ENCODE results near the gene PGAM2.

The PGAM2 gene

DNA sequence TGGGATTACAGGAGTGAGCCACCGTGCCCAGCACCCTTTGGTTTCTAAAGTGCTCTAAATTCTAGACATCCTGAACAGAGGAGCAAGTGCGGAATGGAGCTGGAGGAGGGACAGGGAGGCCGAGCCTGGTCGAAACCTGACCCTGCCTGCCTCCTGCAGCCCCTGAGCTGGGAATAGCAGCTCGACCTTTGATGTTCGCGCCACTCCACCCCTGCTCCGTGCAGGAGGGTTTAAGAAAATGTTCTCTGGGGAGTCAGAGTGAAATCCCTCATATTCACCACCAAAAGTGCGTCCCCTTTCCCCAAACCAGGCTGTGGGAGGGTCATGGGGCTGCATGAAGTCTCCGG lies 1.8 kb downstream of the PGAM2 start:
- Histone ChIP-seq H3K27me3 (ENCODE audit: control insufficient read depth in 1 of 2, insufficient read depth in 2 of 2, low read length in 2 of 2) (no peaks in the 10 kb centered on the region), H3K36me3 (ENCODE audit: control insufficient read depth in 2 of 2, insufficient read depth in 2 of 2, low read length in 2 of 2) (peaks cover 18 to 35% of the 10 kb centered on the region in 2 donors), H3K4me1 (ENCODE audit: control insufficient read depth, insufficient read depth, low read length) (peaks cover 33% of the 10 kb centered on the region), H3K27ac (ENCODE audit: low read length) (no peak overlapping the region), H3K9ac (ENCODE audit: low read length in 2 of 2) (no peak overlapping the region), H3K9me3 (ENCODE audit: control insufficient read depth in 2 of 2, low read length in 2 of 2) (no peaks in the 10 kb centered on the region), H3K4me3 (ENCODE audit: low read length in 2 of 2) (no peak overlapping the region)

DNA sequence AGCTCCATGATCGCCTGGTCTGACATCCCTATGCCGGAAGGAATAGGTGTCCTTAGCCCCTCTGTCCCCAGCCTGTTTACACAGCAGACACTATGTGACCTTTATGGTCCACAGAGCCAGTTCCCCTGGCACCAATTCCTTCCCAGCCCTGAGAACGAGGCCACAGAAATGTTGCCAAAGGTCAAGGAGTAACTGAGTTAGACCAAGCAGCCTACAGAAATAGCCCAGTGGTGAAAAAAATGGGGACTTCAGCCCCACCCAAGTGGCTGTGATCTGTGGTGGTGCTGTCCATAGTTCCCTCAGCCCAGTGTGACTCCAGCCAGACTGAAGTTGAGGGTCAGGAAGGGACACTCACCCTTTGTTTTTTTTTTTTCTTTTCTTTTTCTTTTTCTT lies 2.5 kb downstream of the PGAM2 start:
- H3K36me3 ChIP-seq (ENCODE audit: control insufficient read depth in 2 of 2, insufficient read depth in 2 of 2, low read length in 2 of 2) = peaks cover 24 to 41% of the 10 kb centered on the region in 2 donors
- no peaks in the 10 kb centered on the region for H3K9me3 ChIP-seq (ENCODE audit: control insufficient read depth in 2 of 2, low read length in 2 of 2)
- H3K27ac ChIP-seq (ENCODE audit: low read length) = no peak overlapping the region
- no peak overlapping the region for H3K9ac ChIP-seq (ENCODE audit: low read length in 2 of 2)
- H3K4me1 ChIP-seq (ENCODE audit: control insufficient read depth, insufficient read depth, low read length) = peaks cover 31% of the 10 kb centered on the region
- H3K27me3 ChIP-seq (ENCODE audit: control insufficient read depth in 1 of 2, insufficient read depth in 2 of 2, low read length in 2 of 2) = no peaks in the 10 kb centered on the region
- no peak overlapping the region for H3K4me3 ChIP-seq (ENCODE audit: low read length in 2 of 2)

DNA sequence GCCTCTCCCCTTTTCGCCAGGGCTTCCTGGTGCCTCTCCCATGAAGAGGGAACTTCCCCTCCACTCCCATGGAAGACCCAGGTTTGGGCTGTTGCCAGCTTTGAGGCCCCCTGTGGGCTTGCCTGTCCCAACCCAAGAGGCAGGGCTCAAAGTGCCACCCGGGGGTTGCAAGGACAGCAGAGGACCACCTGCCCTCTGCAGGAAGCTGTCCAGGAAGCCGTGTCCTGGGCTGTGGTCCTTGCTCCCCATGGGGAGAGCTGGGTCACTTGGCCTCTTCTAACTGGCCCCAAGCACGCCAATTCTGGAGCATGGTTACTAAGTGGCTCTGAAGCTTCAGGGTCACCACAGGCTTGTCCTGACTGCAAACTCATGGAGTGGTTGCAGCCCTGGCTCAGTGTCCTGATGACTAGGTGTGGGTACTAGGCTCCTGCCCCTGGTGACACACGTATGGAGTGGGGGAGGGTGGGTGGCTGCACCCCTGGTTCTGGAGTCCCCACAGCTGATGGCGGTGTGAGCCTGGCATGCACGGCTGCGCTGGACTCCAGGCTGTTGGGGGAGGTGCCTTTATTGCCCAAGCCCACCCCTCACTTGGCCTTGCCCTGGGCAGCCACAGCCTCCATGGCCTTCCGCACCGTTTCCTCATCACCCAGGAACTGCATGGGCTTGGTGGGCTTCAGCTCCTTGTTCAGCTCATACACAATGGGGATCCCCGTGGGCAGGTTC lies 3.0 kb downstream of the PGAM2 start:
- H3K4me3 ChIP-seq (ENCODE audit: low read length in 2 of 2) = no peak overlapping the region
- no peak overlapping the region for H3K9ac ChIP-seq (ENCODE audit: low read length in 2 of 2)
- no peaks in the 10 kb centered on the region for H3K27me3 ChIP-seq (ENCODE audit: control insufficient read depth in 1 of 2, insufficient read depth in 2 of 2, low read length in 2 of 2)
- no peak overlapping the region for H3K27ac ChIP-seq (ENCODE audit: low read length)
- peaks cover 28% of the 10 kb centered on the region for H3K4me1 ChIP-seq (ENCODE audit: control insufficient read depth, insufficient read depth, low read length)
- peaks cover 30 to 46% of the 10 kb centered on the region in 2 donors for H3K36me3 ChIP-seq (ENCODE audit: control insufficient read depth in 2 of 2, insufficient read depth in 2 of 2, low read length in 2 of 2)
- no peaks in the 10 kb centered on the region for H3K9me3 ChIP-seq (ENCODE audit: control insufficient read depth in 2 of 2, low read length in 2 of 2)

DNA sequence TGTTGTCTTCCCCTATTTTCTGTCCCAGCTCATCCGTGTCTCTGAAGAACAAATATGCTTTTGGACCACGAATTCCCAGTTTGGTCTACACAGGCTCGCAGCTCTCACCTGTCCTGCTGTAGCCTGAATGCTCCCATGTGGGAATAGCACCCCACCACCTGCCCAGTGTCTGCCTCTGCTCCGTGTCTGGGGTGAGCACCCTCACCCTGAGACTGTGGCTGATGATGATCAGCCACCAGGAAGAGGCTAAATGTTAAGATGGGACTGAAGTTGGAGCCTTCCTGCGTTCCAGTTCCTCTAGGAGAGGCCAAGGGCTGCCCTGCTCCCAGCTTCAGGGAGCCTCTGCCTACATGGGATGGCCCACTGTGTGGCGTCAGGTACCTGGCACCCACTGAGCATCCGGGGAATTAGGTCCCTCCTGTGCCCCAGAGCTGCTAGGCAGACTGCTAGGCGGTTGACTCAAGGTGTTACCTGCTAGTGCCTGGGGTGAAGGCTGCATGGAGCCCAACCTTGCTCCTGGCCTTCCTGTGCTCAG lies 3.7 kb downstream of the PGAM2 start:
- Histone ChIP-seq H3K9ac (ENCODE audit: low read length in 2 of 2) (no peak overlapping the region), H3K4me1 (ENCODE audit: control insufficient read depth, insufficient read depth, low read length) (peaks cover 27% of the 10 kb centered on the region), H3K9me3 (ENCODE audit: control insufficient read depth in 2 of 2, low read length in 2 of 2) (no peaks in the 10 kb centered on the region), H3K27me3 (ENCODE audit: control insufficient read depth in 1 of 2, insufficient read depth in 2 of 2, low read length in 2 of 2) (no peaks in the 10 kb centered on the region), H3K36me3 (ENCODE audit: control insufficient read depth in 2 of 2, insufficient read depth in 2 of 2, low read length in 2 of 2) (peaks cover 36 to 53% of the 10 kb centered on the region in 2 donors), H3K27ac (ENCODE audit: low read length) (no peak overlapping the region), H3K4me3 (ENCODE audit: low read length in 2 of 2) (no peak overlapping the region)

DNA sequence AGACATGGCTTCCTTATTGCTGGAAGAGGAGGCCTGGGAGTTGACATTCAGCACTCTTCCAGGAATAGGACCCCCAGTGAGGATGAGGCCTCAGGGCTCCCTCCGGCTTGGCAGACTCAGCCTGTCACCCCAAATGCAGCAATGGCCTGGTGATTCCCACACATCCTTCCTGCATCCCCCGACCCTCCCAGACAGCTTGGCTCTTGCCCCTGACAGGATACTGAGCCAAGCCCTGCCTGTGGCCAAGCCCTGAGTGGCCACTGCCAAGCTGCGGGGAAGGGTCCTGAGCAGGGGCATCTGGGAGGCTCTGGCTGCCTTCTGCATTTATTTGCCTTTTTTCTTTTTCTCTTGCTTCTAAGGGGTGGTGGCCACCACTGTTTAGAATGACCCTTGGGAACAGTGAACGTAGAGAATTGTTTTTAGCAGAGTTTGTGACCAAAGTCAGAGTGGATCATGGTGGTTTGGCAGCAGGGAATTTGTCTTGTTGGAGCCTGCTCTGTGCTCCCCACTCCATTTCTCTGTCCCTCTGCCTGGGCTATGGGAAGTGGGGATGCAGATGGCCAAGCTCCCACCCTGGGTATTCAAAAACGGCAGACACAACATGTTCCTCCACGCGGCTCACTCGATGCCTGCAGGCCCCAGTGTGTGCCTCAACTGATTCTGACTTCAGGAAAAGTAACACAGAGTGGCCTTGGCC lies 4.3 kb downstream of the PGAM2 start:
- no peaks in the 10 kb centered on the region for H3K9me3 ChIP-seq (ENCODE audit: control insufficient read depth in 2 of 2, low read length in 2 of 2)
- H3K4me3 ChIP-seq (ENCODE audit: low read length in 2 of 2) = no peak overlapping the region
- H3K27ac ChIP-seq (ENCODE audit: low read length) = no peak overlapping the region
- H3K27me3 ChIP-seq (ENCODE audit: control insufficient read depth in 1 of 2, insufficient read depth in 2 of 2, low read length in 2 of 2) = no peaks in the 10 kb centered on the region
- peaks cover 43 to 58% of the 10 kb centered on the region in 2 donors for H3K36me3 ChIP-seq (ENCODE audit: control insufficient read depth in 2 of 2, insufficient read depth in 2 of 2, low read length in 2 of 2)
- H3K9ac ChIP-seq (ENCODE audit: low read length in 2 of 2) = no peak overlapping the region
- peaks cover 22% of the 10 kb centered on the region for H3K4me1 ChIP-seq (ENCODE audit: control insufficient read depth, insufficient read depth, low read length)

DNA sequence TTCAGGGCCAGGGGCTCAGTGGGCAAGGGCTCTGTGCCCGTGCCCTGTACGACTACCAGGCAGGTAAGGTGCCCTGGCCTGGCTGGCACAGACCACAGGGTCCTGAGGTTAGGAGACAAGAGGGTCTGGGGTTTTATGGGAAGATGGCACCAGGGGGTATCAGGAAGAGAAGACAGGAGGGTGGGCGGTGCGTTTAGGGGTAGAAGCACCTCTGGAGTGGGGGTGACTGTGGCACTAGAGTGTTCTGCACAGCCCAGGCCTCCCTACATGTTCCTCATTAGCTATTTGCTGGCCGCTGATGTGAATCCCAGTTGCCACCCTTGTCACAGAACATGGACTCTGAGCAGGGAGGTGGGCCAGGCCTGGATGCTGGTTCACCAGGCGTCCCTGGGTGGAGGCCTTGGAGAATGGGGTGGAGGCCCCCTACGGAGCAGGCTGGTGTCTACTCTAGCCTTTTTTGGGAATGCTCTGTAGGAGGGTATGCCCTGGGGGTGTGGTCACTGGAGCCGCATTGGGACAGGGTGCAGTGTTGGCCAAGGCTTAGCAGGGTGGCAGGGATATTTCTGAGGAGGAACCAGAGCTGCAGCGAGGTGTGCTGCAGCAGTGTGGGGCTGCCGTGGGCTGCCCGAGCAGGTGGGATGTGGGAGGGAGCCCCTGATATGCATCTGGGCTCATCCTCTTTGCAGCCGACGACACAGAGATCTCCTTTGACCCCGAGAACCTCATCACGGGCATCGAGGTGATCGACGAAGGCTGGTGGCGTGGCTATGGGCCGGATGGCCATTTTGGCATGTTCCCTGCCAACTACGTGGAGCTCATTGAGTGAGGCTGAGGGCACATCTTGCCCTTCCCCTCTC lies 5.0 kb downstream of the PGAM2 start:
- no peaks in the 10 kb centered on the region for H3K27me3 ChIP-seq (ENCODE audit: control insufficient read depth in 1 of 2, insufficient read depth in 2 of 2, low read length in 2 of 2)
- H3K4me1 ChIP-seq (ENCODE audit: control insufficient read depth, insufficient read depth, low read length) = peaks cover 15% of the 10 kb centered on the region

DNA sequence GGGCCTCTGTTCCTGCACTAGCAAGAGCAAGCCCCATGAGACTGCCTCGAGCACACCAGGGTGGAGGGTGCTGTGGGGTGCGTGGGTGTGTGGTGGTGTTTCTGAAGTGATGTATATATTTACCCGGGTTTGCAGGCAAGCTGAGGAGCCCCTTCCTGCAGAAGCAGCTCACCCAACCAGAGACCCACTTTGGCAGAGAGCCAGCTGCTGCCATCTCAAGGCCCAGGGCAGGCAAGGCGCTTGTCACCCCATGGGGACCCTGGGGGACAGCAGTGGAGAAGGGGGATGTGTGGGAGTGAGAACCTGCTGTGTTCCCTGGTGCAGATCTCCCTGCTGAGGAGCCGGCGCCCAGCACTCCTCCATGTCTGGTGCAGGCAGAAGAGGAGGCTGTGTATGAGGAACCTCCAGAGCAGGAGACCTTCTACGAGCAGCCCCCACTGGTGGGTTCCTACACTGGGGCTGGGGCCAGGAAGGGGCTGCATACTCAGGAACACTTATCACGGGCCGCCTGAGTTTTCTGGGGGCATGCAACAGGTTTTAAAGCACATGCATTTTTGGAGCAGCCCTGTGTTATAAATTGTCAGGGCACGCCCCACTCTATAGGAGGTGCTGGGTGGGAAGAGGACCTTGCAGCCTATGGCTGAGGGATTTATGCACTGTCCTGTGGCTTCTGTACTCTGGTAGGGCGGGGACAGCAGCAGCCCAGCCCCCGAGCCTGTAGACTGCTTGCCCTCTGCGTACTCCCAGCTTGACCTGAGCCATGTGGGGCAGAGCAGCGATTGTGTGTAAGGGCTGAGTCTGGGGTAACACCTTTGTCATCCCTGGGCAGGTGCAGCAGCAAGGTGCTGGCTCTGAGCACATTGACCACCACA lies 5.9 kb downstream of the PGAM2 start:
- H3K36me3 ChIP-seq (ENCODE audit: control insufficient read depth in 2 of 2, insufficient read depth in 2 of 2, low read length in 2 of 2) = peaks cover 46 to 64% of the 10 kb centered on the region in 2 donors
- peaks cover 9% of the 10 kb centered on the region for H3K4me1 ChIP-seq (ENCODE audit: control insufficient read depth, insufficient read depth, low read length)
- H3K9me3 ChIP-seq (ENCODE audit: control insufficient read depth in 2 of 2, low read length in 2 of 2) = no peaks in the 10 kb centered on the region
- no peak overlapping the region for H3K4me3 ChIP-seq (ENCODE audit: low read length in 2 of 2)
- no peak overlapping the region for H3K9ac ChIP-seq (ENCODE audit: low read length in 2 of 2)
- no peak overlapping the region for H3K27ac ChIP-seq (ENCODE audit: low read length)
- H3K27me3 ChIP-seq (ENCODE audit: control insufficient read depth in 1 of 2, insufficient read depth in 2 of 2, low read length in 2 of 2) = no peaks in the 10 kb centered on the region

More for the DNA sequence above, 5.0 kb downstream of the PGAM2 start:
- Histone ChIP-seq H3K27ac (ENCODE audit: low read length) (no peak overlapping the region), H3K9ac (ENCODE audit: low read length in 2 of 2) (no peak overlapping the region), H3K36me3 (ENCODE audit: control insufficient read depth in 2 of 2, insufficient read depth in 2 of 2, low read length in 2 of 2) (peaks cover 43 to 61% of the 10 kb centered on the region in 2 donors), H3K9me3 (ENCODE audit: control insufficient read depth in 2 of 2, low read length in 2 of 2) (no peaks in the 10 kb centered on the region), H3K4me3 (ENCODE audit: low read length in 2 of 2) (no peak overlapping the region)

DNA sequence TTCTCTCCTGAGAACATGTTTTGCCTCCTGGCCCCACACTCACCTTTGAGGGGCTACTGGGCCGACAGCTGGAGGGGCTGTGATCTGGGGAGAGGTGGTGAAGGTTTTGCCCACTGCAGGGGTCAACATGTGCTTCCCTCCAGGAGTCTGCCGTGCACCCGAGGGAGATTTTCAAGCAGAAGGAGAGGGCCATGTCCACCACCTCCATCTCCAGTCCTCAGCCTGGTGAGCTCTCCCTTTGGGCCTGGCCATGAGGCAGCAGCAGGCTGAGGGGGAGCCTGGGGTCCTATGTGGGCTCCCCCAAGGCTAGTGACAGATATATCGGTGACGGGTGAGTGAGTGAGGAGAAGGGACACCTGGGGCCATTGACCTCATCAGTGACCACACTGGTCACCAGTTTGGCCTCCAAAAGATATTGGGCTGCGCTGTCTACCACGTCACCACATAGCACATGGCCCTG lies 6.6 kb downstream of the PGAM2 start:
- Histone ChIP-seq H3K4me1 (ENCODE audit: control insufficient read depth, insufficient read depth, low read length) (peaks cover 3% of the 10 kb centered on the region), H3K27ac (ENCODE audit: low read length) (no peak overlapping the region), H3K4me3 (ENCODE audit: low read length in 2 of 2) (no peak overlapping the region), H3K9ac (ENCODE audit: low read length in 2 of 2) (no peak overlapping the region), H3K36me3 (ENCODE audit: control insufficient read depth in 2 of 2, insufficient read depth in 2 of 2, low read length in 2 of 2) (peaks cover 46 to 64% of the 10 kb centered on the region in 2 donors), H3K9me3 (ENCODE audit: control insufficient read depth in 2 of 2, low read length in 2 of 2) (no peaks in the 10 kb centered on the region), H3K27me3 (ENCODE audit: control insufficient read depth in 1 of 2, insufficient read depth in 2 of 2, low read length in 2 of 2) (no peaks in the 10 kb centered on the region)

DNA sequence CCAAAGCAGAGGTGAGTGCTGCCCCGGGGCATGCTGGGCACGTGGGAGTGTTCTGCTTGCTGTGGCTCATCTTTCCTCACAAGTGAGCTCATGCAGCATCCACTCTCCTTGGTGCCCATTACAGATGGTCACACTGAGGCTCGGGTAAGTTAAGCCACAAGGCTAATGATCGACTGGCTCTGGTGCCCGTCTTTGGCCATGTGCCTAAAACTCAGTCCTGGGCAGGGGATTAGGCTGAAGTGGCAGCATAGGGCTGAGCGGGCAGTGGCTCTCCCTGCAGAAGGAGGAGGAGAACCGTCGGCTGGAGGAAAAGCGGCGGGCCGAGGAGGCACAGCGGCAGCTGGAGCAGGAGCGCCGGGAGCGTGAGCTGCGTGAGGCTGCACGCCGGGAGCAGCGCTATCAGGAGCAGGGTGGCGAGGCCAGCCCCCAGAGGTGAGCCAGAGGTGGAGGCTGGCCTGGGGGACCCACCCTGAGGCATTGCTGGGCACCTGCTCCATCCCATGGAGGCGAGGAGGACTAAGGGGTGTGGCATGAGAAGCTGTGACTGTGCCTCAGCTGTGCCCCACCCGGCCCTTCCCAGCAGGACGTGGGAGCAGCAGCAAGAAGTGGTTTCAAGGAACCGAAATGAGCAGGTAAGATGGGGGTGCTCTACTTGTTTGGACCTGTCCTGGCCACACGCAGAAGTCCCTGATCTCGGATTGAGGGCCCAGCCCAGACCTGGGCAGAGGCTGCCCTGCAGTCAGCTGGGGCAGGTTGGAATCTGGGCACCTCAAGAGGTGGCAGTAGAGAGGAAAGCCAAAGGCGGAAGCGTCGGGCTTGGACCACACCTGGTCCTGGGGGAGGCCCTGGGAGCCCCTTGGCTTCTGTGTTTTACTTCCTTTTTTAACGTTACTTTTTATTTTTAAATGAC lies 7.3 kb downstream of the PGAM2 start:
- Histone ChIP-seq H3K36me3 (ENCODE audit: control insufficient read depth in 2 of 2, insufficient read depth in 2 of 2, low read length in 2 of 2) (peaks cover 48 to 66% of the 10 kb centered on the region in 2 donors), H3K9ac (ENCODE audit: low read length in 2 of 2) (no peak overlapping the region), H3K4me3 (ENCODE audit: low read length in 2 of 2) (no peak overlapping the region), H3K9me3 (ENCODE audit: control insufficient read depth in 2 of 2, low read length in 2 of 2) (no peaks in the 10 kb centered on the region), H3K4me1 (ENCODE audit: control insufficient read depth, insufficient read depth, low read length) (no peaks in the 10 kb centered on the region), H3K27ac (ENCODE audit: low read length) (no peak overlapping the region), H3K27me3 (ENCODE audit: control insufficient read depth in 1 of 2, insufficient read depth in 2 of 2, low read length in 2 of 2) (no peaks in the 10 kb centered on the region)

Measured in stomach smooth muscle (tissue), 2 donors.